ENCODE results near the gene FAM187B. TPM values are rescaled to one million over a fixed set of nuclear protein-coding genes. Genes with fewer than 3 reads are reported as not detected.

Gene FAM187B
- total and polyA plus RNA-seq, 2 of the 8 experiments (the other 6 are each of a cell fraction or from before 2014, with no cell fraction given), result not detected

GRCh38 chr19:35261356-35262100, 33.0 kb upstream of the FAM187B start:
- Histone ChIP-seq H2BK5ac (ENCODE audit: low read depth, low read length) (no peak overlapping the region), H2AFZ (ENCODE audit: low read length) (no peak overlapping the region), H3K23me2 (ENCODE audit: low read depth, low read length) (no peaks in the 10 kb centered on the region), H2AK5ac (ENCODE audit: low read depth, low read length) (no peak overlapping the region), H3K56ac (replicated peaks; ENCODE audit: insufficient read length, low read depth, low read length) (no peak overlapping the region), H3K79me1 (ENCODE audit: low read depth, low read length) (peaks cover 17% of the 10 kb centered on the region), H4K91ac (replicated peaks; ENCODE audit: insufficient read length, low read length) (no peak overlapping the region), H3K4ac (replicated peaks; ENCODE audit: insufficient read length, low read depth, low read length) (no peak overlapping the region), H2BK15ac (ENCODE audit: low read length) (no peak overlapping the region), H3K36me3 (ENCODE audit: control insufficient read depth in 2 of 4, insufficient read depth in 4 of 4, low read length in 3 of 4) (peaks cover 20 to 54% (median 34%) of the 10 kb centered on the region in 4 experiments), H2BK20ac (ENCODE audit: low read length) (no peak overlapping the region), H3K4me1 (replicated peaks in 1 of 4; ENCODE audit: control insufficient read depth in 3 of 4, insufficient read depth in 4 of 4, low read length in 3 of 4) (peaks cover 0 to 3% (median 1%) of the 10 kb centered on the region in 4 experiments; a peak in 2 of 7 replicates), H3K9me3 (ENCODE audit: insufficient read depth in 2 of 2, low read depth in 1 of 2, low read length in 1 of 2) (peaks cover 0 to 2% of the 10 kb centered on the region in 2 experiments; a peak in 1 of 4 replicates), H3K4me3 (ENCODE audit: extremely low read depth in 1 of 4, insufficient read depth in 2 of 4, low read depth in 3 of 4, low read length in 4 of 4) (no peak overlapping the region), H2BK12ac (ENCODE audit: low read depth, low read length) (no peak overlapping the region), H3K27me3 (replicated peaks in 1 of 4; ENCODE audit: control insufficient read depth in 3 of 4, extremely low read depth in 1 of 4, insufficient read depth in 3 of 4, low read length in 3 of 4) (no peaks in the 10 kb centered on the region), H3K79me2 (ENCODE audit: control insufficient read depth in 1 of 2, insufficient read depth in 2 of 2, low read length in 2 of 2) (peaks cover 0 to 11% of the 10 kb centered on the region in 2 experiments; a peak in 2 of 4 replicates), H3K4me2 (ENCODE audit: insufficient read depth in 1 of 2, low read depth in 2 of 2, low read length in 2 of 2) (no peak overlapping the region), H3K27ac (ENCODE audit: low read depth, low read length) (no peak overlapping the region), H3K14ac (ENCODE audit: insufficient read length) (no peak overlapping the region), H3K18ac (ENCODE audit: extremely low read depth, low read length) (no peak overlapping the region), H3K23ac (ENCODE audit: insufficient read length) (no peak overlapping the region), H3K9ac (replicated peaks in 1 of 4; ENCODE audit: extremely low read depth in 1 of 4, low read depth in 3 of 4, low read length in 3 of 4) (no peak overlapping the region), H4K8ac (ENCODE audit: extremely low read depth, insufficient read depth, low read length) (peak overlapping the region; percentile 37; the same call in 1 of the 2 replicates), H4K20me1 (replicated peaks in 1 of 2; ENCODE audit: control insufficient read depth in 1 of 2, insufficient read depth in 2 of 2, low read length in 2 of 2) (peaks cover 15 to 43% of the 10 kb centered on the region in 2 experiments), H2BK120ac (replicated peaks; ENCODE audit: low read depth, low read length) (no peak overlapping the region), H4K5ac (ENCODE audit: insufficient read length, low read depth, low read length) (no peak overlapping the region)
- TF ChIP-seq RNF2 (IDR thresholded peaks at IDR 0.05; ENCODE audit: borderline replicate concordance, low read depth, low read length, missing control alignments, poor library complexity, severe bottlenecking) (no peak), POLR2AphosphoS5 (IDR thresholded peaks at IDR 0.05; ENCODE audit: low read depth, low read length) (0 out of 2 replicates have a peak, but pooled peaks have one; percentile 5)
- FAIRE-seq, result no peak
- DNase-seq (ENCODE audit: low read depth in 1 of 2, low spot score in 2 of 2), result no peak
- 83% methylated on average over 12 of the region's 12 CpGs; no CpG with 5 or more reads in 1 of the 2 experiments for WGBS, 2 experiments (ENCODE audit: extremely low coverage in 1 of 2, insufficient coverage in 1 of 2, insufficient read length in 1 of 2, insufficient replicate concordance in 2 of 2, low coverage in 1 of 2, low lambda C conversion rate in 2 of 2, missing lambda C conversion rate in 1 of 2)
- POLR2A ChIA-PET (ENCODE audit: partially characterized antibody), result interaction anchor here (0.8 to 10.5 kb wide), 9 partner anchors 8 to 248 kb away, joined by 3 to 146 read pairs (median 3); partner anchors contain the start of gene LSR
- CTCF ChIA-PET (ENCODE audit: partially characterized antibody), result interaction anchor here (1.0 to 1.4 kb wide), 5 partner anchors 13 to 235 kb away, joined by 3 to 5 read pairs (median 4); no protein-coding TSS in a partner anchor
